Subcutaneous abdominal adipose tissue (tissue), 5 donors: ENCODE measurements around the gene FAF1.

Experiments
- H3K27ac ChIP-seq: one replicate; pipeline ENCODE4 v1.7.0; 2013; ENCODE audit warnings: low read depth, mild to moderate bottlenecking, inconsistent platforms, low read length, moderate library complexity
- H3K27me3 ChIP-seq, 5 donors: one replicate each; pipeline ENCODE4 v1.7.0; 2013; ENCODE audit warnings: low read length in 5 of 5, inconsistent platforms in 1 of 5; ENCODE audit not compliant: control insufficient read depth in 5 of 5, insufficient read depth in 4 of 5
- H3K36me3 ChIP-seq, 5 donors: one replicate each; pipeline ENCODE4 v1.7.0; 2013; ENCODE audit warnings: low read length in 5 of 5; ENCODE audit not compliant: control insufficient read depth in 5 of 5, insufficient read depth in 5 of 5
- H3K4me1 ChIP-seq, 5 donors: one replicate each; pipeline ENCODE4 v1.7.0; 2013; ENCODE audit warnings: low read length in 5 of 5, mild to moderate bottlenecking in 3 of 5, moderate library complexity in 1 of 5; ENCODE audit not compliant: control insufficient read depth in 5 of 5, insufficient read depth in 5 of 5
- H3K4me3 ChIP-seq, 5 donors: one replicate each; pipeline ENCODE4 v1.7.0; 2013; ENCODE audit warnings: low read length in 5 of 5, low read depth in 1 of 5
- H3K9ac ChIP-seq, 5 donors: one replicate each; pipeline ENCODE4 v1.7.0; 2013; ENCODE audit warnings: low read length in 5 of 5, mild to moderate bottlenecking in 4 of 5, moderate library complexity in 3 of 5
- H3K9me3 ChIP-seq, 5 donors: one replicate each; pipeline ENCODE4 v1.7.0; 2013; ENCODE audit warnings: low read length in 5 of 5; ENCODE audit not compliant: control insufficient read depth in 5 of 5
- donor health status: healthy.
- donor health status: healthy.
- donor health status: healthy.
- donor health status: healthy.
- donor health status: healthy.

The FAF1 gene

GRCh38 chr1:50978852-50979781 is 19.1 kb upstream of the FAF1 start:
- peak overlapping the region; percentile 84 to 95 (median 90) for H3K4me3 ChIP-seq
- H3K4me1 ChIP-seq, result peaks cover 3 to 68% (median 30%) of the 10 kb centered on the region in 5 donors
- H3K27me3 ChIP-seq, result no peaks in the 10 kb centered on the region

GRCh38 chr1:50978144-50978851 is 18.2 kb upstream of the FAF1 start:
- H3K4me3 ChIP-seq, result peak overlapping the region; percentile 84 to 95 (median 90)

More at GRCh38 chr1:50978852-50979781, 19.1 kb upstream of the FAF1 start:
- no peaks in the 10 kb centered on the region for H3K36me3 ChIP-seq
- no peaks in the 10 kb centered on the region for H3K9me3 ChIP-seq
- peak overlapping the region; percentile 95 for H3K27ac ChIP-seq
- H3K9ac ChIP-seq, result peak overlapping the region; percentile 80 to 92 (median 83)

GRCh38 chr1:50977575-50978143 is 17.6 kb upstream of the FAF1 start:
- Histone ChIP-seq H3K4me3 (peak overlapping the region; percentile 84 to 95 (median 90)), H3K9ac (peak overlapping the region; percentile 78 to 97 (median 87)), H3K9me3 (no peaks in the 10 kb centered on the region), H3K4me1 (peaks cover 3 to 69% (median 28%) of the 10 kb centered on the region in 5 donors), H3K27me3 (no peaks in the 10 kb centered on the region), H3K27ac (peak overlapping the region; percentile 95), H3K36me3 (peaks cover 0 to 3% (median 0%) of the 10 kb centered on the region in 5 donors)

More at GRCh38 chr1:50978144-50978851, 18.2 kb upstream of the FAF1 start:
- H3K27me3 ChIP-seq, result no peaks in the 10 kb centered on the region
- peaks cover 0 to 3% (median 0%) of the 10 kb centered on the region in 5 donors for H3K36me3 ChIP-seq
- H3K9me3 ChIP-seq, result no peaks in the 10 kb centered on the region
- peak overlapping the region; percentile 80 to 92 (median 83) for H3K9ac ChIP-seq
- peak overlapping the region; percentile 95 for H3K27ac ChIP-seq
- H3K4me1 ChIP-seq, result peaks cover 3 to 67% (median 30%) of the 10 kb centered on the region in 5 donors

GRCh38 chr1:50976890-50977574 is 17.0 kb upstream of the FAF1 start:
- Histone ChIP-seq H3K4me1 (peaks cover 3 to 65% (median 28%) of the 10 kb centered on the region in 5 donors), H3K9ac (peak overlapping the region; percentile 78 to 97 (median 87)), H3K27me3 (no peaks in the 10 kb centered on the region), H3K36me3 (peaks cover 0 to 3% (median 0%) of the 10 kb centered on the region in 5 donors), H3K9me3 (no peaks in the 10 kb centered on the region), H3K27ac (peak overlapping the region; percentile 95), H3K4me3 (peak overlapping the region; percentile 84 to 95 (median 90))

GRCh38 chr1:50976111-50976889 is 16.2 kb upstream of the FAF1 start:
- no peaks in the 10 kb centered on the region for H3K9me3 ChIP-seq
- H3K27ac ChIP-seq, result peak overlapping the region; percentile 95
- H3K4me3 ChIP-seq, result peak overlapping the region; percentile 84 to 95 (median 90)
- peaks cover 3 to 65% (median 28%) of the 10 kb centered on the region in 5 donors for H3K4me1 ChIP-seq
- H3K27me3 ChIP-seq, result no peaks in the 10 kb centered on the region
- H3K9ac ChIP-seq, result peak overlapping the region; percentile 78 to 97 (median 87)
- peaks cover 0 to 3% (median 0%) of the 10 kb centered on the region in 5 donors for H3K36me3 ChIP-seq

- Histone ChIP-seq H3K4me1 (peaks cover 3 to 66% (median 28%) of the 10 kb centered on the region in 5 donors), H3K27me3 (no peaks in the 10 kb centered on the region), H3K9ac (peak overlapping the region in 2 of 5 donors; percentile 17 to 97), H3K9me3 (no peaks in the 10 kb centered on the region), H3K27ac (peak overlapping the region; percentile 95), H3K36me3 (peaks cover 0 to 3% (median 0%) of the 10 kb centered on the region in 5 donors), H3K4me3 (no peak overlapping the region)
These were observed 15.4 kb upstream of the FAF1 start for GRCh38 chr1:50975436-50975835.

DNA sequence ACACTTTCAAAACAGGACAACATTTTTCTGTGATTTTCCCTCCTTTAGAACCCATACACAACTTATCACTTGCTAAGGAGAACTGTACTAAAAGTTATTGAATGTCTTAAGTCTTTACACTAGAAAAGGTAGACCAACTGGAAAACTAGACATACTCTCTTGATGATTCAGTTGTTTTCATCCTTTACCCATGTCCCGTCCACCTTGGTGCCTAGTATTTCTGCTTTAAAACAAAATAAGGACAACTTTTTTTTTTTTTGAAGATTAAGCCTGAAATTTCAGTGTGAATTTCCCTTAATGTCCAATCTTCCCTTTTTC is 14.5 kb upstream of the FAF1 start:
- H3K4me1 ChIP-seq, result peaks cover 3 to 63% (median 35%) of the 10 kb centered on the region in 5 donors
- no peaks in the 10 kb centered on the region for H3K9me3 ChIP-seq
- peak overlapping the region; percentile 92 for H3K27ac ChIP-seq
- peak overlapping the region in 2 of 5 donors; percentile 54 to 99 for H3K4me3 ChIP-seq
- H3K27me3 ChIP-seq, result no peaks in the 10 kb centered on the region
- peak overlapping the region in 3 of 5 donors; percentile 19 to 98 (median 70) for H3K9ac ChIP-seq
- H3K36me3 ChIP-seq, result peaks cover 0 to 3% (median 0%) of the 10 kb centered on the region in 5 donors

- Histone ChIP-seq H3K9ac (peak overlapping the region in 4 of 5 donors; percentile 19 to 98 (median 48)), H3K4me3 (peak overlapping the region; percentile 34 to 99 (median 54)), H3K27me3 (no peaks in the 10 kb centered on the region), H3K27ac (peak overlapping the region; percentile 92), H3K4me1 (peaks cover 3 to 63% (median 36%) of the 10 kb centered on the region in 5 donors), H3K36me3 (peaks cover 0 to 3% (median 0%) of the 10 kb centered on the region in 5 donors), H3K9me3 (no peaks in the 10 kb centered on the region)
These were observed 14.0 kb upstream of the FAF1 start for GRCh38 chr1:50973875-50974617.
